H1 (cell line): Measurements from ENCODE around the gene RERG. TPM values are rescaled to one million over a fixed set of nuclear protein-coding genes. Genes with fewer than 3 reads are reported as not detected.

Source experiments
- TCF12 ChIP-seq: IDR thresholded peaks from 2 replicates; pipeline ENCODE4 v1.6.1; 2011; ENCODE audit warnings: low read depth, mild to moderate bottlenecking, low read length
- polyA plus RNA-seq, 7 experiments: library from polyadenylated mRNA; depleted of rRNA in 3 of 7; stranded (reverse) in 5 of 7; unstranded in 2 of 7; fragments of >200 nt in 5 of 7; fragments of 200-250 nt in 2 of 7; gene quantifications; 1 replicate in 5 of 7; 2 replicates in 1 of 7; 4 replicates in 1 of 7; pipeline versions ENCODE4 v1.2.1 to v1.2.3, GENCODE V29; 2011 to 2013; ENCODE audit warnings: missing spikeins in 2 of 7, mixed read lengths in 2 of 7
- total RNA-seq: library from RNA; stranded (reverse); fragmentation: NEBNext Ultra II Directional; extraction: Animal tissue kit (Norgen Biotek cat#: 25700); gene quantifications from 2 replicates; pipeline ENCODE4 v1.2.1, GENCODE V29; 2021
- TF ChIP-seq, protein P1 (sequence below): fragments of 300-600 bp; sonication (generic); IDR thresholded peaks from 2 replicates; pipeline ENCODE4 v1.7.1; 2012; ENCODE audit warnings: low read length, moderate library complexity, mild to moderate bottlenecking, inconsistent platforms; ENCODE audit not compliant: insufficient replicate concordance

Gene RERG
- total and polyA plus RNA-seq, 2 of the 8 experiments (the other 6 are each of a cell fraction or from before 2014, with no cell fraction given): 0.12 to 0.86 TPM

GRCh38 chr12:15183821-15184220 lies 37.4 kb downstream of the RERG start (continued):
- TF ChIP-seq, protein P1, sequence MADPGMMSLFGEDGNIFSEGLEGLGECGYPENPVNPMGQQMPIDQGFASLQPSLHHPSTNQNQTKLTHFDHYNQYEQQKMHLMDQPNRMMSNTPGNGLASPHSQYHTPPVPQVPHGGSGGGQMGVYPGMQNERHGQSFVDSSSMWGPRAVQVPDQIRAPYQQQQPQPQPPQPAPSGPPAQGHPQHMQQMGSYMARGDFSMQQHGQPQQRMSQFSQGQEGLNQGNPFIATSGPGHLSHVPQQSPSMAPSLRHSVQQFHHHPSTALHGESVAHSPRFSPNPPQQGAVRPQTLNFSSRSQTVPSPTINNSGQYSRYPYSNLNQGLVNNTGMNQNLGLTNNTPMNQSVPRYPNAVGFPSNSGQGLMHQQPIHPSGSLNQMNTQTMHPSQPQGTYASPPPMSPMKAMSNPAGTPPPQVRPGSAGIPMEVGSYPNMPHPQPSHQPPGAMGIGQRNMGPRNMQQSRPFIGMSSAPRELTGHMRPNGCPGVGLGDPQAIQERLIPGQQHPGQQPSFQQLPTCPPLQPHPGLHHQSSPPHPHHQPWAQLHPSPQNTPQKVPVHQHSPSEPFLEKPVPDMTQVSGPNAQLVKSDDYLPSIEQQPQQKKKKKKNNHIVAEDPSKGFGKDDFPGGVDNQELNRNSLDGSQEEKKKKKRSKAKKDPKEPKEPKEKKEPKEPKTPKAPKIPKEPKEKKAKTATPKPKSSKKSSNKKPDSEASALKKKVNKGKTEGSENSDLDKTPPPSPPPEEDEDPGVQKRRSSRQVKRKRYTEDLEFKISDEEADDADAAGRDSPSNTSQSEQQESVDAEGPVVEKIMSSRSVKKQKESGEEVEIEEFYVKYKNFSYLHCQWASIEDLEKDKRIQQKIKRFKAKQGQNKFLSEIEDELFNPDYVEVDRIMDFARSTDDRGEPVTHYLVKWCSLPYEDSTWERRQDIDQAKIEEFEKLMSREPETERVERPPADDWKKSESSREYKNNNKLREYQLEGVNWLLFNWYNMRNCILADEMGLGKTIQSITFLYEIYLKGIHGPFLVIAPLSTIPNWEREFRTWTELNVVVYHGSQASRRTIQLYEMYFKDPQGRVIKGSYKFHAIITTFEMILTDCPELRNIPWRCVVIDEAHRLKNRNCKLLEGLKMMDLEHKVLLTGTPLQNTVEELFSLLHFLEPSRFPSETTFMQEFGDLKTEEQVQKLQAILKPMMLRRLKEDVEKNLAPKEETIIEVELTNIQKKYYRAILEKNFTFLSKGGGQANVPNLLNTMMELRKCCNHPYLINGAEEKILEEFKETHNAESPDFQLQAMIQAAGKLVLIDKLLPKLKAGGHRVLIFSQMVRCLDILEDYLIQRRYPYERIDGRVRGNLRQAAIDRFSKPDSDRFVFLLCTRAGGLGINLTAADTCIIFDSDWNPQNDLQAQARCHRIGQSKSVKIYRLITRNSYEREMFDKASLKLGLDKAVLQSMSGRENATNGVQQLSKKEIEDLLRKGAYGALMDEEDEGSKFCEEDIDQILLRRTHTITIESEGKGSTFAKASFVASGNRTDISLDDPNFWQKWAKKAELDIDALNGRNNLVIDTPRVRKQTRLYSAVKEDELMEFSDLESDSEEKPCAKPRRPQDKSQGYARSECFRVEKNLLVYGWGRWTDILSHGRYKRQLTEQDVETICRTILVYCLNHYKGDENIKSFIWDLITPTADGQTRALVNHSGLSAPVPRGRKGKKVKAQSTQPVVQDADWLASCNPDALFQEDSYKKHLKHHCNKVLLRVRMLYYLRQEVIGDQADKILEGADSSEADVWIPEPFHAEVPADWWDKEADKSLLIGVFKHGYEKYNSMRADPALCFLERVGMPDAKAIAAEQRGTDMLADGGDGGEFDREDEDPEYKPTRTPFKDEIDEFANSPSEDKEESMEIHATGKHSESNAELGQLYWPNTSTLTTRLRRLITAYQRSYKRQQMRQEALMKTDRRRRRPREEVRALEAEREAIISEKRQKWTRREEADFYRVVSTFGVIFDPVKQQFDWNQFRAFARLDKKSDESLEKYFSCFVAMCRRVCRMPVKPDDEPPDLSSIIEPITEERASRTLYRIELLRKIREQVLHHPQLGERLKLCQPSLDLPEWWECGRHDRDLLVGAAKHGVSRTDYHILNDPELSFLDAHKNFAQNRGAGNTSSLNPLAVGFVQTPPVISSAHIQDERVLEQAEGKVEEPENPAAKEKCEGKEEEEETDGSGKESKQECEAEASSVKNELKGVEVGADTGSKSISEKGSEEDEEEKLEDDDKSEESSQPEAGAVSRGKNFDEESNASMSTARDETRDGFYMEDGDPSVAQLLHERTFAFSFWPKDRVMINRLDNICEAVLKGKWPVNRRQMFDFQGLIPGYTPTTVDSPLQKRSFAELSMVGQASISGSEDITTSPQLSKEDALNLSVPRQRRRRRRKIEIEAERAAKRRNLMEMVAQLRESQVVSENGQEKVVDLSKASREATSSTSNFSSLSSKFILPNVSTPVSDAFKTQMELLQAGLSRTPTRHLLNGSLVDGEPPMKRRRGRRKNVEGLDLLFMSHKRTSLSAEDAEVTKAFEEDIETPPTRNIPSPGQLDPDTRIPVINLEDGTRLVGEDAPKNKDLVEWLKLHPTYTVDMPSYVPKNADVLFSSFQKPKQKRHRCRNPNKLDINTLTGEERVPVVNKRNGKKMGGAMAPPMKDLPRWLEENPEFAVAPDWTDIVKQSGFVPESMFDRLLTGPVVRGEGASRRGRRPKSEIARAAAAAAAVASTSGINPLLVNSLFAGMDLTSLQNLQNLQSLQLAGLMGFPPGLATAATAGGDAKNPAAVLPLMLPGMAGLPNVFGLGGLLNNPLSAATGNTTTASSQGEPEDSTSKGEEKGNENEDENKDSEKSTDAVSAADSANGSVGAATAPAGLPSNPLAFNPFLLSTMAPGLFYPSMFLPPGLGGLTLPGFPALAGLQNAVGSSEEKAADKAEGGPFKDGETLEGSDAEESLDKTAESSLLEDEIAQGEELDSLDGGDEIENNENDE: no peak
- no peak for TF ChIP-seq TCF12
